ENCODE results near the gene EFNA3.

EFNA3 gene

GRCh38 chr1:155135415-155136028 lies 56.9 kb downstream of the EFNA3 start, which contains the start of gene SLC50A1:
Gene SLC50A1 (plus strand): TSS chr1:155135852. CDS start chr1:155135912, 60 bp downstream.
- no peak for FAIRE-seq

- no peak for FAIRE-seq
Measured at GRCh38 chr1:155136748-155137147, 58.1 kb downstream of the EFNA3 start.
